KMS-11 (cell line): ENCODE data around the gene CPEB4.

Experiments
- H2AFZ ChIP-seq: fragments of 200-600 bp; sonication (generic); 2 replicates; pipeline ENCODE4 v1.6.1; 2016; ENCODE audit warnings: antibody characterized with exemption, mixed run types, low read depth
- H3K27ac ChIP-seq: fragments of 200-600 bp; sonication (generic); 2 replicates; pipeline ENCODE4 v1.6.1; 2016; ENCODE audit warnings: mild to moderate bottlenecking, mixed run types
- H3K27me3 ChIP-seq: fragments of 200-600 bp; sonication (generic); 2 replicates; pipeline ENCODE4 v1.6.1; 2017; ENCODE audit warnings: mild to moderate bottlenecking, low read depth, mixed run types, moderate library complexity; ENCODE audit not compliant: insufficient read depth
- H3K36me3 ChIP-seq: fragments of 200-600 bp; sonication (generic); 2 replicates; pipeline ENCODE4 v1.6.1; 2017; ENCODE audit warnings: mild to moderate bottlenecking, mixed run types; ENCODE audit not compliant: insufficient read depth
- H3K4me1 ChIP-seq: fragments of 200-600 bp; sonication (generic); 2 replicates; pipeline ENCODE4 v1.6.1; 2016; ENCODE audit warnings: mild to moderate bottlenecking, low read depth, mixed run types; ENCODE audit not compliant: poor library complexity, severe bottlenecking
- H3K4me2 ChIP-seq: fragments of 200-600 bp; sonication (generic); 2 replicates; pipeline ENCODE4 v1.7.0; 2016; ENCODE audit warnings: mild to moderate bottlenecking, mixed run types
- H3K4me3 ChIP-seq: fragments of 200-600 bp; sonication (generic); IDR thresholded peaks from 2 replicates; pipeline ENCODE4 v1.6.1; 2017; ENCODE audit warnings: low read depth, low read length, mixed read lengths; ENCODE audit not compliant: insufficient read depth
- H3K79me2 ChIP-seq: fragments of 200-600 bp; sonication (generic); 2 replicates; pipeline ENCODE4 v1.6.1; 2016; ENCODE audit warnings: low read depth, mixed run types; ENCODE audit not compliant: insufficient read depth
- H3K9ac ChIP-seq: fragments of 200-600 bp; sonication (generic); 2 replicates; pipeline ENCODE4 v1.6.1; 2016; ENCODE audit warnings: mild to moderate bottlenecking, mixed run types
- H4K20me1 ChIP-seq: fragments of 200-600 bp; sonication (generic); 2 replicates; pipeline ENCODE4 v1.6.1; 2016; ENCODE audit warnings: mild to moderate bottlenecking, mixed run types; ENCODE audit not compliant: insufficient read depth
- TF ChIP-seq, protein P1 (sequence below): fragments of 200-600 bp; sonication (generic); conservative IDR thresholded peaks from 2 replicates; pipeline ENCODE4 v1.6.1; 2017; ENCODE audit warnings: low read depth, mild to moderate bottlenecking, antibody characterized with exemption, low read length, moderate library complexity, mixed read lengths

Gene CPEB4

DNA sequence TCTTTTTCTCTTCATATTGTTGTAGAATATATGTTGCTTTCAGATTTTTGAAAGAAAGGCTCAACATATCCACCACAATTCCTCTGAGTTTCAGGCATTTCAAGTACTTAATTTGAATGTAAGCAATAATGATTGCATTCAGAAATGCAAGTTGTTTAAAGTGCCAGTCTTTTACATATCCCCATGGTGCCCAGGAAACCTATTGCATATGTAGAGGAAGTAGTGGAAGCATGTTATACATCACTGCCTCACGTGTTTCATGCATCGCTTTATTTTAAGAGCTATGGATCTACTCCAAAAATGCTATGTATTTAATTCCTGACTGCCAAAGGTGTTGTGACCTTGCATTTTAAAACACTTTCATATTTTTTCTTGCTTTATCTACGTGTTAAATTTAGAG, 28.1 kb downstream of the CPEB4 start:
- H3K27me3 ChIP-seq, result no peaks in the 10 kb centered on the region
- no peak overlapping the region for H3K4me2 ChIP-seq
- H2AFZ ChIP-seq, result no peak overlapping the region
- no peaks in the 10 kb centered on the region for H4K20me1 ChIP-seq
- no peak overlapping the region for H3K9ac ChIP-seq
- TF ChIP-seq, protein P1, sequence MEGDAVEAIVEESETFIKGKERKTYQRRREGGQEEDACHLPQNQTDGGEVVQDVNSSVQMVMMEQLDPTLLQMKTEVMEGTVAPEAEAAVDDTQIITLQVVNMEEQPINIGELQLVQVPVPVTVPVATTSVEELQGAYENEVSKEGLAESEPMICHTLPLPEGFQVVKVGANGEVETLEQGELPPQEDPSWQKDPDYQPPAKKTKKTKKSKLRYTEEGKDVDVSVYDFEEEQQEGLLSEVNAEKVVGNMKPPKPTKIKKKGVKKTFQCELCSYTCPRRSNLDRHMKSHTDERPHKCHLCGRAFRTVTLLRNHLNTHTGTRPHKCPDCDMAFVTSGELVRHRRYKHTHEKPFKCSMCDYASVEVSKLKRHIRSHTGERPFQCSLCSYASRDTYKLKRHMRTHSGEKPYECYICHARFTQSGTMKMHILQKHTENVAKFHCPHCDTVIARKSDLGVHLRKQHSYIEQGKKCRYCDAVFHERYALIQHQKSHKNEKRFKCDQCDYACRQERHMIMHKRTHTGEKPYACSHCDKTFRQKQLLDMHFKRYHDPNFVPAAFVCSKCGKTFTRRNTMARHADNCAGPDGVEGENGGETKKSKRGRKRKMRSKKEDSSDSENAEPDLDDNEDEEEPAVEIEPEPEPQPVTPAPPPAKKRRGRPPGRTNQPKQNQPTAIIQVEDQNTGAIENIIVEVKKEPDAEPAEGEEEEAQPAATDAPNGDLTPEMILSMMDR, result no peak
- no peaks in the 10 kb centered on the region for H3K36me3 ChIP-seq
- peaks cover 23% of the 10 kb centered on the region for H3K4me1 ChIP-seq
- H3K4me3 ChIP-seq, result no peak overlapping the region
- no peak overlapping the region for H3K27ac ChIP-seq
- H3K79me2 ChIP-seq, result peaks cover 26% of the 10 kb centered on the region; the same call in 1 of the 2 replicates

DNA sequence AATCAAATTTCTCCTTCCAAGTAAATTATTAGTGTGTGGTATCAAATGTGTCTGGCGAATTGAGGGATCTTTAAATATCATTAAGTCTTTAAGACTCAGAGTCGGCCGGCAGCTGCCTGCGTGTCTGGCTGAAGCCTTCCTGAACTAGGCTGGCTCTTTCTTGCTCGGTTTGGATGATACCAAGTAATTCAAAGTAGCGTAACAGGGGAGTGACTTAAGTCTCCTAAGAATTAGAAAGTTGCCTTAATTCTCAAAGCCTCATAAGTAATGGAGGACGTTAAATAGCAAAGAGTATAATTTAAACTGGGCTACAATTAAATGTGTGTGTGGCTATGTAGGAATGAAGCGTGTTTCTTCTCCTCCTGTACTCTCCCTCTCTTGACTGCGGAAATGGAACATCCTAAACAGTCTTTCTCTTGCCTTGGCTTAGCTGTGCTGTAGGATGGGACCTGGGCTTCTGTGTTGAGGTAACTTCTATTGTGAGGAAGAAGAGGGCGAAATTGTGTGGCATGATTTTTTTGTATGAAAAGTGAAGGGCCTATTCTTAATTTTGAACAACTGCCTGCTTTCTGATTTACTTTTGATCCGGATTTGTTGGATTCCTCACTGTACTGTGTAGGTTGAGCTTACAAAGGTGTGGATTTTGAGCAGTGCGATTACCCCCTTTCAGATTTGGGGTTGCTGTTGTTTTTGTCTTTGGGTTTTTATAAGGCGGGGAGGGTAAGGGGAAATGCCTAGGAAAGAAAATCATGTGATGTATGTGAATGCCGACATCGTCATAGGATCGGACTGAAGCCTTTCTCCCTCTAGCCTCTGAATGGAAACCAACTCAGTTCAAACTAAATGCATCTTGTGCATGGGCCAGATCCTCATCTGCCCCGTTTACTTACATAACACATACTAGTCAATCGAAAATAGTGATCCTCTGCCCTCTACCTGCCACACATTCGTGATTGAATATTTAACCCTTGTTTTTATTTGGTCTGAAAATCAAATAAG, 29.9 kb downstream of the CPEB4 start:
- H3K4me3 ChIP-seq, result no peak overlapping the region
- no peak overlapping the region for H3K27ac ChIP-seq
- no peaks in the 10 kb centered on the region for H3K27me3 ChIP-seq
- TF ChIP-seq, protein P1, result no peak
- H3K4me2 ChIP-seq, result no peak overlapping the region
- H3K9ac ChIP-seq, result no peak overlapping the region
- H2AFZ ChIP-seq, result no peak overlapping the region
- H3K79me2 ChIP-seq, result peaks cover 31% of the 10 kb centered on the region; the same call in 1 of the 2 replicates
- H4K20me1 ChIP-seq, result no peaks in the 10 kb centered on the region
- no peaks in the 10 kb centered on the region for H3K36me3 ChIP-seq
- peaks cover 36% of the 10 kb centered on the region for H3K4me1 ChIP-seq

DNA sequence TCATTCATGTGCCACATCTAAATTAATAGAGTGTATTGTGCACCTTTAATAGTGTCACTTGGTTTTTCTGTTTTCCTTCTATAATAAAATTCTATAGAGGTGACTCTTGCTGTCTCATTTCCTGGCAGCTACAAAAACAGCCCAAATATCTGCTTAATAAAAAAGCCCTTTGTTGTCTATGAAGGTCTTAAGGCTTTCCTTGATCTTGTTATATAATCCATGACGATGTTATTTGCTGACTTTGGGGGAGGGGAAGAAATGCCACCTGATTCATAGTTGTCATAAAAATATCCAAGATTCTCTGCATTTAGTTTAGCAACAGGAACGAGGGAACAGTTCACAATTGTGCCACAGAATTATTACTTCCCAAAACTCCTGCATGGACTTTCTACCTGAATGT, 31.3 kb downstream of the CPEB4 start:
- peaks cover 39% of the 10 kb centered on the region; the same call in 1 of the 2 replicates for H3K79me2 ChIP-seq
- TF ChIP-seq, protein P1, result no peak
- H4K20me1 ChIP-seq, result no peaks in the 10 kb centered on the region
- no peaks in the 10 kb centered on the region for H3K36me3 ChIP-seq
- H3K4me3 ChIP-seq, result no peak overlapping the region
- H3K27ac ChIP-seq, result no peak overlapping the region
- no peak overlapping the region for H2AFZ ChIP-seq
- H3K4me2 ChIP-seq, result no peak overlapping the region
- H3K27me3 ChIP-seq, result no peaks in the 10 kb centered on the region
- peaks cover 49% of the 10 kb centered on the region for H3K4me1 ChIP-seq
- no peak overlapping the region for H3K9ac ChIP-seq

DNA sequence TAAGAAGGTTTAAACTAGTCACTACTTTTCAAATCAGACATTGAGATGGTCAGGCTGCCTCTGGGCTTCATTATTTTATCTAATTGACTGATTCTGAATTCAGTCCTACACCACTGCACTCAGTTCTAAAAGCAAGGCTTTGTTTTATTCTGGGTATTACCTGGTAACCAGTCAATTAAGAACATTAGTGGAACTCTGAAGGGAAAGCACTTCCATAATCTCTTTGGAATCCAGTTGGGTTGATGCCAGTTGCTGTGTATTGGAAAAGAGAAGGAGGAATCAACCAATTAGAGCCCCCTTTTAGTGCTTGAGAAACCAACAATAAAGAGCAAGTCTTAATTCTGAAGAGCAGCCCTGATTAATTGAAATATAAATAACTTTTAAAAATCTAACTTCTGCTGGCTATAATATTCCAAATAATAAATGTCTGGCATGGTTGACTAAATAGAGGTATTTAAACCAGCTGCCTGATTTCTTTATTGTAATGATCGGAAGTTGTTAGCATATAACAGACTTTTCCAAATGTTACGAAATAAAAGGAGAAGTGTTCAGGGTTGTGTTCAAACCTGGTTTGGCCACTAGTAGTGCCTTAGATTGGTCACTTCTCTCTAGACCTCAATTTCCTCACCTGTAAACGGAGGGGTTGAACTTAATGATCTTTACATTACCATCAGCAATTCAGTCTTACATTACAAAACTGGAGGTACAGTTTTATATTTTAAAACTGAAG, 32.0 kb downstream of the CPEB4 start:
- TF ChIP-seq, protein P1, result no peak
- Histone ChIP-seq H3K9ac (no peak overlapping the region), H3K27ac (no peak overlapping the region), H3K4me1 (peaks cover 57% of the 10 kb centered on the region), H4K20me1 (no peaks in the 10 kb centered on the region), H3K4me2 (no peak overlapping the region), H3K4me3 (no peak overlapping the region), H3K79me2 (peaks cover 46% of the 10 kb centered on the region; the same call in 1 of the 2 replicates), H3K36me3 (no peaks in the 10 kb centered on the region), H2AFZ (no peak overlapping the region), H3K27me3 (no peaks in the 10 kb centered on the region)
